GM21381 (cell line): Measurements from ENCODE around the gene GNE.
"Not testable (repeated sequence)": the region's sequence is repeated elsewhere in the genome, so short reads cannot be mapped to it uniquely, and the experiment has no call there.

Source experiments
- ATAC-seq: cut with Tn5 transposase; IDR thresholded peaks from one replicate; pipeline ENCODE4 v1.9.1; 2021; ENCODE audit warnings: mild to moderate bottlenecking, moderate library complexity; ENCODE audit not compliant: unreplicated experiment

Gene GNE

GRCh38 chr9:36268007-36268427 lies 9.8 kb upstream of the GNE start:
- no peak for ATAC-seq

- no peak for ATAC-seq
Measured at GRCh38 chr9:36264896-36265295, 6.6 kb upstream of the GNE start.

- no peak for ATAC-seq
Measured at GRCh38 chr9:36263683-36264082, 5.4 kb upstream of the GNE start.

- no peak for ATAC-seq
Measured at GRCh38 chr9:36258996-36259533, 817 bp upstream of the GNE start.

GRCh38 chr9:36251428-36251827 lies 6.8 kb downstream of the GNE start:
- ATAC-seq, result no peak

DNA sequence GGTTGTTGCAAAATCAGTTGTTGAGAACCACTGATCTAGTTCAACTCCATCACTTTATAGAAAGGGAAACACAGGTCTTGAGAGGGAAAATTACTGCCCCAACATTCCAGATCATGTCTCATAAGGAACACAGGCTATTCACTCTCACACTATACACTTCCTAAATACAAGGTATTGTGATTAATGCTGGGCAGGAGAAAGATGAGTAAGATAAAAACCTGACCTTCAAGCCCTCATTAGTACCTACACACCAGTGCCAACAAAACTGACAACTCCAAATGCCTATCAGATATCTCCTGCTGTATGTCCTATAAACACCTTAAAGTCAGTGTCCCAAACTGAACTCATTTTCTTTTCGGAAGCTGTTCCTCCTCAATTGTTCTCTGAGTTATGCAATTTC lies 8.2 kb downstream of the GNE start:
- no peak for ATAC-seq

- ATAC-seq, result no peak
Measured at GRCh38 chr9:36249189-36249588, 9.1 kb downstream of the GNE start.

DNA sequence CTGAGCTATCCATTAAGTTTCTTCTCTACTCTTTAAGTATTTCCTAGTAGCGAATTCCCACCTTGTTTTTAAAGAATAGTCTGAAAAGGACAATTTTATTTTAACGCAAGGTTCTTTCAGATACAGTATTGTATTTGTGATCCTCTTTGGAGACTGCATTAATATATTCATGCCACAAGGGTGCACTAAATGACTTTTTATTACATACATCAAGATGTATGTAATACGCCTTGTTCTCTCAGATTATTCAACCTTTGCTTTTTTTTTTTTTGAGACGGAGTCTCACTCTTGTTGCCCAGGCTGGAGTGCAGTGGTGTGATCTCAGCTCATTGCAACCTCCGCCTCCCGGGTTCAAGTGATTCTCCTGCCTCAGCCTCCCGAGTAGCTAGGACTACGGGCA lies 10.2 kb downstream of the GNE start:
- not testable (repeated sequence) for ATAC-seq

DNA sequence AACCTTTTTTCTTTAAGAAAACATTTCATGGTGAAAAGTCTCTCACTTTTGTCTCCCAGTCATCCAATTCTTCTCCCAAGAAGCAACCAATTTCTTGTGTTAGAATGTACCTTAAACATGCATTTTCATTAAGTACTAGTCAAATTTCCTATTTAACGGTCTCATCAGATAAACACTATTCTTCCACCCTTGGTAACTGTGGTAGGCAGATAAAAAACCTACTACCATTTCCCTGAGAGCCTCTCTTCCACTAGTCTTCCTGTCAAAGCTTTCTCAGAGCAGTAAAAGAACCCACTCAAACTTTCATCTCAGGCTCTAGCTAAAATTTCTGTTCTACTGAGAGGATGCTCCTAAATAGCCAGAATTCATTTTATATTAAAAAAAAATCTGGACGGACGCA lies 10.9 kb downstream of the GNE start:
- ATAC-seq, result no peak

GRCh38 chr9:36245906-36246305 lies 12.3 kb downstream of the GNE start:
- no peak for ATAC-seq

DNA sequence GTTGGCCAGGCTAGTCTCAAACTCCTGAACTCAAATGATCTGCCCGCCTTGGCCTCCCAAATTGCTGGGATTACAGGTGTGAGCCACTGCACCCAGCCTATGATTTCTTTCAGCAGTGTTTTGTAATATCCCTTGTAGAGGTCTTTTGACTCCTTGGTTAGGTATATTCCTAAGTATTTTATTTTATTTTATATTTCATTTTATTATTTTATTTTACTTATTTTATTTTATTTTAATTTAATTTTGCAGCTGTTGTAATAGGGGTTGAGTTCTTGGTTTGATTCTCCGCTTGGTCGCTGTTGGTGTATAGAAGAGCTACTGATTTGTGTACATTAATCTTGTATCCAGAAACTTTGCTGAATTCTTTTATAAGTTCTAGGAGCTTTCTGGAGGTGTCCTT lies 18.6 kb downstream of the GNE start:
- ATAC-seq, result not testable (repeated sequence)

- ATAC-seq, result not testable (repeated sequence)
Measured at GRCh38 chr9:36239205-36239604, 19.0 kb downstream of the GNE start.

DNA sequence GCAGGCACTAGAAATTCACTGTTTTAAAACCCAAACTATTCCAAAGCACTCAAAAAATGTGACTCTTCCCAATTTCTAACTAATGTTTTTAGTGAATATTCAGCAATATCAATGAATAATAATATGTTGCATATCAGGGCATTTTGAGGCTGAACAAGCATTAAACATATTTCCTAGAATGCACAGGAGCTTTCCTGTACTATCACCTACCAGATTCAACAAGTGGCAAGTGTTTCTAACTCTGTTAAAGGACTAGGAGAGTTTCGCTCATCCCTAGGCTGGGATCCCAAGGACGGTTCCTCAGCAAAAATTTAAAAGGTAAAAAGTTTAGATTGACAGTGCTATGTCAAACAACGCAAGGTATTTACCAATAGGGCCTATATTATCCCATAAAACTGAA lies 21.0 kb downstream of the GNE start:
- ATAC-seq, result no peak

GRCh38 chr9:36222449-36222848 lies 35.8 kb downstream of the GNE start:
- ATAC-seq, result no peak

GRCh38 chr9:36221667-36222066 lies 36.6 kb downstream of the GNE start:
- ATAC-seq, result no peak

- ATAC-seq, result no peak
Measured at GRCh38 chr9:36218411-36218901, 39.8 kb downstream of the GNE start.

- ATAC-seq, result no peak
Measured at GRCh38 chr9:36218011-36218410, 40.2 kb downstream of the GNE start.

- ATAC-seq, result no peak
Measured at GRCh38 chr9:36217256-36217968, 40.8 kb downstream of the GNE start.

DNA sequence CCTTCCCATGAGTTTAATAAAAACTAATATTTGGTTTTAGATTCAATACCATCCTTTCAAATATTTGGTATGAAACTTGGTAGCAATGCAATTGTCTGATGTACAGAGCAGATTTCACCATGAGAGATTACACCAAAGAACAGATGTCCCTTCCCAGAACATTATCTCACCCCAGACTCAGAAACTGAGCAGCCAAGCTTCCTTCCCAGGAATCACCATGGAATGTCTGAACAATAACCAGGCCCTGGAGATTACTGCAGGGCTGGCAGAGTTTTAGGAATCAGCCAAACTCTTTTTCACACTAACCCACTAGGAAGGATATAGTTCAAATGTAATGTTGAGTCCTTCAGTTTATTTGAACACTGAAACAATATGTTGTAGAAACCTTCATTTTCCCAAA lies 43.7 kb downstream of the GNE start:
- no peak for ATAC-seq

DNA sequence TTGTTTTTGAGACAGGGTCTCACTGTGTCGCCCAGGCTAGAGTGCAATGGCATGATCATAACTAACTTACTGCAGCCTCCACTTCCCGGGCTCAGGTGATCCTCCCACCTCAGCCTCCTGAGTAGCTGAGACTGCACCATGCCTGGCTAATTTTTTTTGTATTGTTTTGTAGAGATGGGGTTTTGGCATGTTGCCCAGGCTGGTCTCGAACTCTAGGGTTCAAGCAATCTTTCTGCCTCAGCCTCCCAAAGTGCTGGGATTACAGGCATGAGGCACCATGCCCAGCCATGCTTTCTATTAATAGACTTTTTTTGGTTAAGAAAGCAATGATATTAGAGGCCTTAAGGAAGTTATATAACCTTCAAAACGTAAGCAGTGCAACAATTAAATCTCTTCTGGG lies 44.3 kb downstream of the GNE start:
- ATAC-seq, result no peak

DNA sequence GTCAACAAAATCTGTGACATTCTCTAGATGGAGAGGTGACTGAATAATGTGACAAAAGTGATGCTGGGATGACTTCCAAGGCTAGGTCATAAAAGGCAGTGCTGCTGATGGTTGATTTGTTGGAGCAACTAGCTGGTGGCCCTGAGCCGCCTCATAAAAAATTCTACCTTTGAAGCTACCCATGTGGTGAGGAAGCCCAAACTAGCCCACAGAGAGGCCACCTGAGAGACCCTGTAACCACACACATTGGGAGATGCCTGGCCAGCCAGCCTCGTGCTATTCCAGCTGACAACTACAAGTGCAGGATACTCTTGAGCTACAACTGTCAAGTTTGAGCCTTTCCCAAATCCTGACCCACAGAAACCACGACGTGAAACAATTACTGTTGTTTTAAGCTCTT lies 44.9 kb downstream of the GNE start:
- ATAC-seq, result no peak

DNA sequence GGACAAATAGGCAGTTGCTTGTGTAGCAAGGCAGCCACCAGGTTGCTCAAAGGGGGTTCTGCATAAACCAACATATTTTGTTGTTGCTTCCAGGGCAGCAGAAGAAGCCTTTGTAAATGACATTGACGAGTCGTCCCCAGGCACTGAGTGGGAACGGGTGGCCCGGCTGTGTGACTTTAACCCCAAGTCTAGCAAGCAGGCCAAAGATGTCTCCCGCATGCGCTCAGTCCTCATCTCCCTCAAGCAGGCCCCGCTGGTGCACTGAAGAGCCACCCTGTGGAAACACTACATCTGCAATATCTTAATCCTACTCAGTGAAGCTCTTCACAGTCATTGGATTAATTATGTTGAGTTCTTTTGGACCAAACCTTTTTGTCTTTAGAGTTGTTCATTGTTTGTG lies 46.7 kb downstream of the GNE start:
- ATAC-seq, result no peak

DNA sequence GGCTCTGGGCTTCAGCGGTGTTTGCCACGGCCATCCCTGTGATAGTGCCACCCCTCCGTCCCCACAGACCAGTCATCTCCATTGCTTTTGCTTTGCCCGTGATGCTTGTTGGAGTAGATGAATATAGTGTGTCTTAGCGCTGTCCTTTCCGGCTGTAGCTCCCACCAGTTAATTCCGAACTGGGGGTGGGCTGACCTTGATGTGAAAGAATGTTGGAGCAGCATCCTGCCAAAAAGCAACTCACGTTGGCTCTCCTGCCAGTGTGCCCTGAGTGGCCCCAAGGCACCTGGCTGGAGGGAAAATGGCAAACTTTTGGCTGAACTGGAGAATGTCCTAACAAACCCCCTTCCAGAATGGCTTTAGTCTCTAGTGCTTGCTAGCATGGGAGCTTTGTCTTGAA lies 47.5 kb downstream of the GNE start:
- ATAC-seq, result no peak
